Measurements from ENCODE around the gene MAN1A1.

DNA sequence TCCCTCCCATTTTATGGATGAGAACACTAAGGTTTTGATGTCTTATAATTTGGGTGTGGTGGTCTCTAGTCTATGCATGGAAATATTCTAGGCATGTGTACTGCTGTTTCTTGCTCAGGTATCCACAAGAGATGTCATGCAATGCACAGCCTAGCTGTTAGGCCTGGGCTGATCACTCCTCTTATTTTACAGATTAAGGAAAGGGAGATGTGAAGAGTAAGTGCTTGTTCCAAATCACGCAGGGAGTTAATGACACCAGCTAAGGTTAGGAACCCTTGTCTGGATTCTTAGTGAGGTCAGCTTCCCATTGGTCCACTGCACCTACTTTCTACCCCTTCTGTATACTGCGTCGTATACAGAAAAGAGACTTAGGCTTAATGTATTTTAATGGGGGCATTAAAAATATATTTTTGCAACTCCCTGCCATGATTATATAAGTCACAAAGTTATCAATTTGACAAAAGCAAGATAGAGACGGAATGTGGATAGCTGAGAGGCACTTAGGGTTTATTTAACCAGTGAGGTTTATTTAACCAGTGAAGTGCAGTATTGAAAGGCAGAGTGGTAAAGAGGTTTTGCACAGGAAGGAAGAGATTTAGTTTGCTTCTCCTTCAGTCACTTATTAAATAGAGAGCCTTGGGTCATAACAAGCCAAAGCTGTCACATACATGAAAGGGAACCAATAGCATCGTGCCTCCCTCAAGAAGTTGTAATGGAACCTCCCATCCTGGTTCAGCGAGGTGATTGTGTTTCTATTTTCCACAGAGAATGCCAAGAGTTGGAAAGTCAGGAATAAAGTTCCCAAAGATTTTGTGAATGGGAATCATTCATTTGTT, 176.1 kb downstream of the MAN1A1 start:
- TF ChIP-seq EGR1 (IDR thresholded peaks at IDR 0.05; ENCODE audit: low read depth in 2 of 2) (no peak), REST (IDR thresholded peaks at IDR 0.05) (no peak), YY1 (IDR thresholded peaks at IDR 0.05) (no peak), RAD21 (IDR thresholded peaks at IDR 0.05) (no peak), GABPA (IDR thresholded peaks at IDR 0.05 in 1 of 2, conservative IDR thresholded peaks at IDR 0.05 in 1 of 2) (no peak), FOXA1 (IDR thresholded peaks at IDR 0.05) (no peak), SP1 (IDR thresholded peaks at IDR 0.05) (no peak)
- TF ChIP-seq, protein P1, sequence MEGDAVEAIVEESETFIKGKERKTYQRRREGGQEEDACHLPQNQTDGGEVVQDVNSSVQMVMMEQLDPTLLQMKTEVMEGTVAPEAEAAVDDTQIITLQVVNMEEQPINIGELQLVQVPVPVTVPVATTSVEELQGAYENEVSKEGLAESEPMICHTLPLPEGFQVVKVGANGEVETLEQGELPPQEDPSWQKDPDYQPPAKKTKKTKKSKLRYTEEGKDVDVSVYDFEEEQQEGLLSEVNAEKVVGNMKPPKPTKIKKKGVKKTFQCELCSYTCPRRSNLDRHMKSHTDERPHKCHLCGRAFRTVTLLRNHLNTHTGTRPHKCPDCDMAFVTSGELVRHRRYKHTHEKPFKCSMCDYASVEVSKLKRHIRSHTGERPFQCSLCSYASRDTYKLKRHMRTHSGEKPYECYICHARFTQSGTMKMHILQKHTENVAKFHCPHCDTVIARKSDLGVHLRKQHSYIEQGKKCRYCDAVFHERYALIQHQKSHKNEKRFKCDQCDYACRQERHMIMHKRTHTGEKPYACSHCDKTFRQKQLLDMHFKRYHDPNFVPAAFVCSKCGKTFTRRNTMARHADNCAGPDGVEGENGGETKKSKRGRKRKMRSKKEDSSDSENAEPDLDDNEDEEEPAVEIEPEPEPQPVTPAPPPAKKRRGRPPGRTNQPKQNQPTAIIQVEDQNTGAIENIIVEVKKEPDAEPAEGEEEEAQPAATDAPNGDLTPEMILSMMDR (IDR thresholded peaks at IDR 0.05; ENCODE audit: low read depth, low read length, missing input control), result no peak
- TF ChIP-seq, protein P2, sequence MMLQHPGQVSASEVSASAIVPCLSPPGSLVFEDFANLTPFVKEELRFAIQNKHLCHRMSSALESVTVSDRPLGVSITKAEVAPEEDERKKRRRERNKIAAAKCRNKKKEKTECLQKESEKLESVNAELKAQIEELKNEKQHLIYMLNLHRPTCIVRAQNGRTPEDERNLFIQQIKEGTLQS (IDR thresholded peaks at IDR 0.05), result no peak

All from liver (tissue), 3 donors.